D721Med (cell line): Measurements from ENCODE around the gene TNS1.

Experiments used
- DNase-seq: peaks from one replicate; pipeline ENCODE4 v3.0.0; 2011; ENCODE audit warnings: low spot score; ENCODE audit not compliant: insufficient read length
- FAIRE-seq: peaks from 2 replicates; lab custom pipeline; 2011; peaks lifted over from hg19 to GRCh38; lab: Jason Lieb, UNC
- CTCF ChIP-seq: IDR thresholded peaks from 2 replicates; pipeline ENCODE4 v1.5.1; 2012; ENCODE audit warnings: mild to moderate bottlenecking, control low read depth; ENCODE audit not compliant: insufficient read depth; ENCODE audit errors: missing control alignments

TNS1 gene

GRCh38 chr2:217915706-217916105 lies 87.1 kb downstream of the TNS1 start:
- FAIRE-seq = no peak
- no peak for TF ChIP-seq CTCF

DNA sequence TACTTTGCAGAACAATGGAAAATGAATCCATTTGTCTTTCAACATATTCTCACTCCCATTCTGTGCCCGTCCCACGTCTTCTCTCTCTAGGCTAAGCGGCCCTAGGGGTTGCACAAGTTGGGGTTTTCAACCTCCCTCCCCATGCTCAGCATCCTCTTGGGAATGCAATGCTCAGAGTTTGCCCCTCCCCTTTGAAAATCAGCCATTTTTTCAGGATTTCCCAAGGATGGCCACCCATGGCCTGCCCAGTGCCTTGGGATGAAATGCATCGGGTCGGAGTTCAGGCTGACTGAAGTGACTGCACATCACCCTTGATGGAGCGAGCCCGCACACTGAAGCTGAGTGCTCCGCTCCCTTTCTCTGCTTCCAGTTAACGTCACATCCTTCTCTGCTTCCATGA lies 87.9 kb downstream of the TNS1 start:
- no peak for TF ChIP-seq CTCF
- no peak for FAIRE-seq
- DNase-seq = no peak

More at GRCh38 chr2:217915706-217916105, 87.1 kb downstream of the TNS1 start:
- no peak for DNase-seq

GRCh38 chr2:217914078-217914477 lies 88.7 kb downstream of the TNS1 start:
- DNase-seq = no peak
- no peak for TF ChIP-seq CTCF
- no peak for FAIRE-seq

GRCh38 chr2:217913436-217913835 lies 89.4 kb downstream of the TNS1 start:
- TF ChIP-seq CTCF = no peak
- FAIRE-seq = no peak
- no peak for DNase-seq

- TF ChIP-seq CTCF = no peak
- no peak for FAIRE-seq
- DNase-seq = no peak
Observed at GRCh38 chr2:217912098-217913024, 90.4 kb downstream of the TNS1 start.

- DNase-seq (no peak), FAIRE-seq (no peak)
- no peak for TF ChIP-seq CTCF
Observed at GRCh38 chr2:217911283-217912097, 91.3 kb downstream of the TNS1 start.
